Astrocyte of the cerebellum (primary cell): ENCODE measurements around the gene MAP2K4.

Experiments
- DNase-seq: peaks from one replicate; pipeline ENCODE4 v3.0.0-alpha.2; 2011; ENCODE audit warnings: low read depth
- H3K4me3 ChIP-seq: 2 replicates; pipeline ENCODE4 v1.5.1; 2011; ENCODE audit warnings: mild to moderate bottlenecking, low read depth, low read length, moderate library complexity
- CTCF ChIP-seq: IDR thresholded peaks from 2 replicates; pipeline ENCODE4 v1.5.1; 2012; ENCODE audit warnings: low read length, low read depth, moderate library complexity, mild to moderate bottlenecking; ENCODE audit errors: missing control alignments
- in situ Hi-C: cut with HindIII; loops from 2 replicates; pipeline ENCODE4 v1.10.0; 2017; ENCODE audit warnings: low sequenced_read_pairs

MAP2K4 gene

GRCh38 chr17:12058535-12058934, 37.9 kb downstream of the MAP2K4 start:
- in situ Hi-C loops: no loop called here
- DNase-seq: no peak
- no peak overlapping the region for H3K4me3 ChIP-seq
- TF ChIP-seq CTCF: no peak

GRCh38 chr17:12062249-12062648, 41.6 kb downstream of the MAP2K4 start:
- in situ Hi-C loops: no loop called here
- no peak for DNase-seq
- no peak for TF ChIP-seq CTCF
- H3K4me3 ChIP-seq: no peak overlapping the region

- in situ Hi-C loops: no loop called here
- no peak for TF ChIP-seq CTCF
- H3K4me3 ChIP-seq: no peak overlapping the region
- no peak for DNase-seq
Measured at GRCh38 chr17:12064395-12064794, 43.7 kb downstream of the MAP2K4 start.

- TF ChIP-seq CTCF: no peak
- in situ Hi-C loops: no loop called here
- H3K4me3 ChIP-seq: no peak overlapping the region
- no peak for DNase-seq
Measured at GRCh38 chr17:12067485-12067884, 46.8 kb downstream of the MAP2K4 start.

- H3K4me3 ChIP-seq: no peak overlapping the region
- in situ Hi-C loops: no loop called here
- TF ChIP-seq CTCF: no peak
- DNase-seq: no peak
Measured at GRCh38 chr17:12068946-12069345, 48.3 kb downstream of the MAP2K4 start.

GRCh38 chr17:12070561-12070960, 49.9 kb downstream of the MAP2K4 start:
- peak; percentile 59 for DNase-seq
- TF ChIP-seq CTCF: no peak
- H3K4me3 ChIP-seq: no peak overlapping the region
- in situ Hi-C loops: no loop called here

GRCh38 chr17:12074346-12074745, 53.7 kb downstream of the MAP2K4 start:
- H3K4me3 ChIP-seq: no peak overlapping the region
- in situ Hi-C loops: no loop called here
- no peak for DNase-seq
- TF ChIP-seq CTCF: no peak
